HepG2 (cell line): ENCODE measurements around the gene PCBP2. TPM values are rescaled to one million over a fixed set of nuclear protein-coding genes. Genes with fewer than 3 reads are reported as not detected.

ENCODE experiments used
- ARID3A ChIP-seq: IDR thresholded peaks from 2 replicates; pipeline ENCODE4 v1.6.1; 2012; ENCODE audit warnings: low read depth, low read length, improper control_type of control experiment
- DR1 ChIP-seq: sonication (generic); formaldehyde crosslinking; IDR thresholded peaks from 2 replicates; pipeline ENCODE4 v1.8.0; 2021; ENCODE audit warnings: mild to moderate bottlenecking, missing genetic modification reagents, inconsistent platforms
- GPBP1L1 ChIP-seq: sonication (generic); formaldehyde crosslinking; IDR thresholded peaks from 2 replicates; pipeline ENCODE4 v1.5.0; 2020; ENCODE audit warnings: mild to moderate bottlenecking, missing genetic modification reagents
- HCFC1 ChIP-seq: fragments of 150-350 bp; IDR thresholded peaks from 2 replicates; pipeline ENCODE4 v1.6.1; 2014; ENCODE audit warnings: low read depth, low read length
- HNF4G ChIP-seq, 2 experiments: sonication (generic) in 1 of 2; formaldehyde crosslinking in 1 of 2; IDR thresholded peaks; 2 replicates each; pipeline versions ENCODE4 v1.4.0 to v1.6.1; 2011 to 2020; ENCODE audit warnings: borderline replicate concordance in 2 of 2, low read depth in 2 of 2, mild to moderate bottlenecking in 2 of 2, low read length in 1 of 2, missing genetic modification reagents in 1 of 2, moderate library complexity in 1 of 2
- IRF1 ChIP-seq: sonication (generic); formaldehyde crosslinking; IDR thresholded peaks from 2 replicates; pipeline ENCODE4 v1.4.0; 2020; ENCODE audit warnings: low read depth, mild to moderate bottlenecking, missing genetic modification reagents
- NFYB ChIP-seq: sonication (generic); formaldehyde crosslinking; IDR thresholded peaks from 2 replicates; pipeline ENCODE4 v1.4.0; 2020; ENCODE audit warnings: missing genetic modification reagents
- NFYC ChIP-seq: IDR thresholded peaks from 2 replicates; pipeline ENCODE4 v1.6.1; 2016; ENCODE audit warnings: missing genetic modification reagents, missing compliant biosample characterization
- NKX3-1 ChIP-seq: sonication (generic); formaldehyde crosslinking; IDR thresholded peaks from 2 replicates; pipeline ENCODE4 v1.5.0; 2020; ENCODE audit warnings: missing genetic modification reagents
- SIN3B ChIP-seq: fragments of 150-350 bp; IDR thresholded peaks from 2 replicates; pipeline ENCODE4 v1.6.1; 2014; ENCODE audit warnings: low read length
- SP1 ChIP-seq, 2 experiments: fragments of 450-650 bp in 1 of 2; sonication (generic) in 1 of 2; formaldehyde crosslinking in 1 of 2; IDR thresholded peaks; 2 replicates each; pipeline versions ENCODE4 v1.4.0 to v1.6.1; 2016 to 2020; ENCODE audit warnings: missing genetic modification reagents in 1 of 2
- TAF1 ChIP-seq: sonication (generic); formaldehyde crosslinking; IDR thresholded peaks from 2 replicates; pipeline ENCODE4 v1.4.0; 2020; ENCODE audit warnings: missing genetic modification reagents
- ZKSCAN1 ChIP-seq: fragments of 150-350 bp; IDR thresholded peaks from 2 replicates; pipeline ENCODE4 v1.6.1; 2014; ENCODE audit warnings: low read length
- ZNF180 ChIP-seq: sonication (generic); formaldehyde crosslinking; IDR thresholded peaks from 2 replicates; pipeline ENCODE4 v1.4.0; 2020; ENCODE audit warnings: low read depth, missing genetic modification reagents, borderline replicate concordance
- ZNF414 ChIP-seq: sonication (generic); formaldehyde crosslinking; IDR thresholded peaks from 2 replicates; pipeline ENCODE4 v1.5.0; 2020; ENCODE audit warnings: missing genetic modification reagents
- ZNF770 ChIP-seq: sonication (generic); formaldehyde crosslinking; IDR thresholded peaks from 2 replicates; pipeline ENCODE4 v1.5.0; 2020; ENCODE audit warnings: mild to moderate bottlenecking, missing genetic modification reagents
- ZXDC ChIP-seq: sonication (generic); formaldehyde crosslinking; IDR thresholded peaks from 2 replicates; pipeline ENCODE4 v1.5.0; 2020; ENCODE audit warnings: mild to moderate bottlenecking, missing genetic modification reagents
- polyA plus RNA-seq, 8 experiments: library from polyadenylated mRNA; depleted of rRNA in 3 of 8; stranded (reverse) in 7 of 8; unstranded in 1 of 8; fragments of >200 nt; fragmentation: Illumina TruSeq in 4 of 8; extraction: Trizol in 4 of 8; gene quantifications; 2 replicates each; pipeline versions ENCODE4 v1.2.1 to v1.2.3, GENCODE V29; 2011 to 2016; ENCODE audit warnings: low read depth in 4 of 8, missing spikeins in 1 of 8, mixed read lengths in 1 of 8; ENCODE audit not compliant: insufficient read depth in 1 of 8
- total RNA-seq, 5 experiments: library from RNA; depleted of rRNA; stranded (reverse); fragments of >200 nt; fragmentation: Illumina TruSeq; extraction: Trizol; gene quantifications; 2 replicates each; pipeline ENCODE4 v1.2.3, GENCODE V29; 2016; ENCODE audit warnings: low read depth in 1 of 5

The PCBP2 gene
- total and polyA plus RNA-seq, 2 of the 13 experiments (the other 11 are each of a cell fraction or from before 2014, with no cell fraction given): 154 to 345 TPM

- no peak for TF ChIP-seq IRF1
- peak; percentile 89 for TF ChIP-seq ZNF414 (CRISPR knock-in tag)
- TF ChIP-seq HNF4G (IDR thresholded peaks at IDR 0.05; ENCODE audit: borderline replicate concordance, low read depth, low read length): no peak
- no peak for TF ChIP-seq HNF4G (CRISPR knock-in tag; IDR thresholded peaks at IDR 0.05; ENCODE audit: borderline replicate concordance, low read depth)
- TF ChIP-seq ZKSCAN1: 0 out of 2 replicates have a peak, but pooled peaks have one; percentile 6
- TF ChIP-seq ZNF770 (CRISPR knock-in tag): peak; percentile 51; the same call in 1 of the 2 replicates
- TF ChIP-seq DR1 (CRISPR knock-in tag): peak; percentile 82
- TF ChIP-seq GPBP1L1 (CRISPR knock-in tag): no peak
- peak; percentile 69; the same call in 1 of the 2 replicates for TF ChIP-seq NKX3-1 (CRISPR knock-in tag)
- TF ChIP-seq SP1 (IDR thresholded peaks at IDR 0.05): no peak
- TF ChIP-seq SP1 (CRISPR knock-in tag; IDR thresholded peaks at IDR 0.05): peak; percentile 89
- TF ChIP-seq ZNF180 (CRISPR knock-in tag): peak; percentile 88; the same call in 1 of the 2 replicates
- TF ChIP-seq SIN3B: no peak
- TF ChIP-seq NFYB: peak; percentile 88
- TF ChIP-seq ZXDC (CRISPR knock-in tag): peak; percentile 21; the same call in 1 of the 2 replicates
- no peak for TF ChIP-seq ARID3A
- TF ChIP-seq NFYC (CRISPR knock-in tag): peak; percentile 88
- peak; percentile 83 for TF ChIP-seq HCFC1
- peak; percentile 85 for TF ChIP-seq TAF1 (CRISPR knock-in tag)
Observed at GRCh38 chr12:53500776-53501614, 49.1 kb downstream of the PCBP2 start, which contains the start of gene TARBP2 (continued).
